ENCODE data around the gene RRP1.

Gene RRP1

GRCh38 chr21:43778469-43779335, 10.7 kb upstream of the RRP1 start:
- DNase-seq, result no peak

- DNase-seq, result no peak
These were observed 9.7 kb upstream of the RRP1 start for GRCh38 chr21:43779660-43780059.

- DNase-seq, result no peak
These were observed 7.5 kb upstream of the RRP1 start for GRCh38 chr21:43781846-43782245.

GRCh38 chr21:43782431-43783097, 6.8 kb upstream of the RRP1 start:
- DNase-seq, result no peak

GRCh38 chr21:43783098-43783700, 6.2 kb upstream of the RRP1 start:
- DNase-seq, result no peak

- DNase-seq, result no peak
These were observed 4.2 kb upstream of the RRP1 start for GRCh38 chr21:43785134-43785533.

GRCh38 chr21:43786300-43786806, 3.0 kb upstream of the RRP1 start:
- DNase-seq, result no peak

GRCh38 chr21:43786807-43787440, 2.5 kb upstream of the RRP1 start:
- DNase-seq, result no peak

- DNase-seq, result no peak
These were observed 690 bp downstream of the RRP1 start for GRCh38 chr21:43790010-43790524.

GRCh38 chr21:43792406-43792805, 3.0 kb downstream of the RRP1 start:
- DNase-seq, result no peak

GRCh38 chr21:43793243-43793642, 3.9 kb downstream of the RRP1 start:
- DNase-seq, result no peak

- no peak for DNase-seq
These were observed 4.9 kb downstream of the RRP1 start for GRCh38 chr21:43794311-43794710.

GRCh38 chr21:43794857-43795256, 5.5 kb downstream of the RRP1 start:
- DNase-seq, result no peak

GRCh38 chr21:43797415-43797814, 8.0 kb downstream of the RRP1 start:
- DNase-seq, result no peak

- no peak for DNase-seq
These were observed 8.7 kb downstream of the RRP1 start for GRCh38 chr21:43797925-43798715.

- no peak for DNase-seq
These were observed 10.0 kb downstream of the RRP1 start for GRCh38 chr21:43799301-43799840.

GRCh38 chr21:43800124-43800523, 10.7 kb downstream of the RRP1 start:
- DNase-seq, result no peak

GRCh38 chr21:43800566-43800965, 11.2 kb downstream of the RRP1 start:
- no peak for DNase-seq

GRCh38 chr21:43801006-43801783, 11.8 kb downstream of the RRP1 start:
- DNase-seq, result no peak

GRCh38 chr21:43802713-43803313, 13.4 kb downstream of the RRP1 start:
- DNase-seq, result no peak

Measured in NCI-H1417 treated with DMSO at 0.1 percent for 48 hours (cell line).